Fibroblast of mammary gland (primary cell): ENCODE measurements around the gene SOCS1.

Experiments
- DNase-seq: peaks from one replicate; pipeline ENCODE4 v3.0.0-alpha.2; 2010; ENCODE audit warnings: low read depth
- H3K4me3 ChIP-seq: 2 replicates; pipeline ENCODE4 v1.5.1; 2011; ENCODE audit warnings: low read depth, mild to moderate bottlenecking, low read length, moderate library complexity; ENCODE audit not compliant: control insufficient read depth
- TF ChIP-seq, protein P1 (sequence below): conservative IDR thresholded peaks from 2 replicates; pipeline ENCODE4 v1.5.1; 2011; ENCODE audit warnings: low read depth, low read length, inconsistent platforms; ENCODE audit not compliant: control insufficient read depth, insufficient read depth

The SOCS1 gene

DNA sequence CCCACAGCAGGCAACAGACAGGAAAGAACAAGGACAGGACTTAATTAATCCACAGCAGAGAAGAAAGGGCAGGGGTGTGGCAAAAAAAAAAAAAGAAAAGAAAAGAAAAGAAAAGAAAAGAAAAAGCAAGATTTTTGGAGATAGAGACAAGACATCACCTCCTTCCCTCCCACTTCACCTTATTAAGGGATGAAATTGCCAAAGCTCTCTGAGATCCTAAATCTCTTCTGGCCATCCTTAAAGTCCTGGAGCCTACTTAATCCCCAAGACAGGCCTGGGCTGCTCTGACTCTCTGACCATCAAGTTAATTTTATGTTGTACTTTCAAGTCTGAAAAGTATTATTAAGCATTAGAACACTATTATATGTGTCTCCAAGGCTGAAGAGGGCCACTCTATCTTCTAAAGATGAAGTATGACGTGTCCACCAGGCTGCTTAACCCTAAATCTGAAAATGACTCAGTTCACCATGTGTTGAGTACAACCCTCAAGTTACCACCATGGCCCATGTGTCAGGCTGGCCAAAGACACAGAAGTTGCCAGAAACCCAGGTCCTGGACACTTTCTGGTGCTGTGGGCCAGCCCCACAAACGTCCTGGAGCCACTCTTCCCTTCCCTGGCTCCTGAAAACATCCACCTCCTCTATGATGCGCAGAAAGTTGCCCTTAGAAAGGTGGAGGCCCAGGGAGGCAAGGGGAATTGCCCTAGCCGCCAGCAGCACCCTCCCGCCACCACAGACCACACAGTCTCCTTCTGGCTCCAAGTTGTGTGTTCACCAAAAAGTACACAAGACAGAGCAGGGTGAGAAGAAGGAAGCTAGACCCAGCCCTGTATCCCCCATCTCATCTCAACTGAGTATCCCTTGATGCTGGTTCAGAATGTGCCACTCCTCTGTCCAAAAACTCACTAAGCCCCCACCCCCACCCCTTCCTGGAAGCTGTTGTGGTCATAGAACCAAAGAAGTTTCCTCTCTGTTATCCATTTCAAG lies 2.7 kb downstream of the SOCS1 start:
- no peak overlapping the region for H3K4me3 ChIP-seq
- TF ChIP-seq, protein P1, sequence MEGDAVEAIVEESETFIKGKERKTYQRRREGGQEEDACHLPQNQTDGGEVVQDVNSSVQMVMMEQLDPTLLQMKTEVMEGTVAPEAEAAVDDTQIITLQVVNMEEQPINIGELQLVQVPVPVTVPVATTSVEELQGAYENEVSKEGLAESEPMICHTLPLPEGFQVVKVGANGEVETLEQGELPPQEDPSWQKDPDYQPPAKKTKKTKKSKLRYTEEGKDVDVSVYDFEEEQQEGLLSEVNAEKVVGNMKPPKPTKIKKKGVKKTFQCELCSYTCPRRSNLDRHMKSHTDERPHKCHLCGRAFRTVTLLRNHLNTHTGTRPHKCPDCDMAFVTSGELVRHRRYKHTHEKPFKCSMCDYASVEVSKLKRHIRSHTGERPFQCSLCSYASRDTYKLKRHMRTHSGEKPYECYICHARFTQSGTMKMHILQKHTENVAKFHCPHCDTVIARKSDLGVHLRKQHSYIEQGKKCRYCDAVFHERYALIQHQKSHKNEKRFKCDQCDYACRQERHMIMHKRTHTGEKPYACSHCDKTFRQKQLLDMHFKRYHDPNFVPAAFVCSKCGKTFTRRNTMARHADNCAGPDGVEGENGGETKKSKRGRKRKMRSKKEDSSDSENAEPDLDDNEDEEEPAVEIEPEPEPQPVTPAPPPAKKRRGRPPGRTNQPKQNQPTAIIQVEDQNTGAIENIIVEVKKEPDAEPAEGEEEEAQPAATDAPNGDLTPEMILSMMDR: no peak
- DNase-seq: peak; percentile 71

DNA sequence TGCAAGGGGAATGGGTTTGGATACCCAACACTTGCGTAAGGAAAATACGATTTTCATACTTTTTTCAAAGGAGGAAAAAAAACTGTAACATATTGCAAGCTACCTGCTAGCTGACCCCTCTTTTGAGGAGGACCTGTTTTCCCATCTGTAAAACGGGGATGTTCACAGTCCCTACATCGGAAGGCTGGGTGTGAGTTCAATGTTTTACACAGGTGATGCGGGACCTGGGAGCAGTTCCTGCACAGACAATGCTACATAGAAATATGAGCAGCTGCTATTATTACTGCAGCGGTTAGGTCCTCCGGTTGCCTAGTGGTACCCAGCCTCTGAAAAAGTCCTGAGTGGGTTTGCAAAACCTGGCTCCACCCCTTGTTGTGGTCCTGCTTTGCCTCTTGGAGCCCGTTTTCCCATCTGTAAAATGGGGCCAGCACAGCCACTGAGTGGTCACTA lies 3.5 kb downstream of the SOCS1 start:
- DNase-seq: no peak
- TF ChIP-seq, protein P1: no peak
- H3K4me3 ChIP-seq: no peak overlapping the region

DNA sequence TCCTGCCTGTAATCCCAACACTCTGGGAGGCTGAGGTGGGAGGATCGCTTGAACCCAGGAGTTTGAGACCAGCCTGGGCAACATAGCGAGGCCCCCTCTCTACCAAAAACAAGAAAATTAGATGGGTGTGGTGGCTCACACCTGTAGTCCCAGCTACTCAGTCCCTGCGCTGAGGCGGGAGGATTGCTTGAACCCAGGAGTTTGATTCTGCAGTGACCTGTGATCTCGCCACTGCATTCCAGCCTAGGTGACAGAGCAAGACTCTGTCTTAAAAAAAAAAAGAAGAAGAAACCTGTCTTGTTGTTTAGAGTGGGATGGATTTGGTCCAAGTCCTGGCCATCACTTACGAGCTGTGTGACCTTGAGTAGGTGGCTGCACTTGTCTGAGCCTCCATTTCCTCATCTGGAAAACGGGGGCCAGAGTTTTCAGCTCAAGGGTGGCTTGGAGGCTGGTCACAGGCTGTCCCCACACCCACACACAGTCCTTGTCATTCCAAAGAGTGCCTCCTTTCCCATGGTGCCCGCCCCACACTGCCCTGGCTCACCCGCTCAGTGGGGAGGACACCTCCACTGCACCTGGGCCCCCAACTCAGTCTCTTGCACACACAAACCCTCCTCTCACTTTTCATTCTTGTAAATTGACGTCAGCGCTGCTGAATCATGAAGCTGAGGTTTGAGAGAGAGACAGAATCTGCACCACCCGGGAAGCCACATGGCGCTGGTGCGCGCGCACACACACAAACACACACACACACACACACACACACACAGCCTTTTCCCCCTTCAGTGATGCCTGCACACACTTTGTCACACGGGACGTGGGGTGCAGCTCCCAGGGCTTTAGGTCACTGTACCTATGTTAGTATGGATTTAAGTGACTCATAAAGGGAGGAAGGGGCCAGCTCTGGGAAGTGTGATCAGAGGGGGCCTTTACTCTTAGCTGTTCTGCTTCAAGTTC lies 4.2 kb downstream of the SOCS1 start:
- peak; percentile 70 for DNase-seq
- TF ChIP-seq, protein P1: no peak
- no peak overlapping the region for H3K4me3 ChIP-seq

DNA sequence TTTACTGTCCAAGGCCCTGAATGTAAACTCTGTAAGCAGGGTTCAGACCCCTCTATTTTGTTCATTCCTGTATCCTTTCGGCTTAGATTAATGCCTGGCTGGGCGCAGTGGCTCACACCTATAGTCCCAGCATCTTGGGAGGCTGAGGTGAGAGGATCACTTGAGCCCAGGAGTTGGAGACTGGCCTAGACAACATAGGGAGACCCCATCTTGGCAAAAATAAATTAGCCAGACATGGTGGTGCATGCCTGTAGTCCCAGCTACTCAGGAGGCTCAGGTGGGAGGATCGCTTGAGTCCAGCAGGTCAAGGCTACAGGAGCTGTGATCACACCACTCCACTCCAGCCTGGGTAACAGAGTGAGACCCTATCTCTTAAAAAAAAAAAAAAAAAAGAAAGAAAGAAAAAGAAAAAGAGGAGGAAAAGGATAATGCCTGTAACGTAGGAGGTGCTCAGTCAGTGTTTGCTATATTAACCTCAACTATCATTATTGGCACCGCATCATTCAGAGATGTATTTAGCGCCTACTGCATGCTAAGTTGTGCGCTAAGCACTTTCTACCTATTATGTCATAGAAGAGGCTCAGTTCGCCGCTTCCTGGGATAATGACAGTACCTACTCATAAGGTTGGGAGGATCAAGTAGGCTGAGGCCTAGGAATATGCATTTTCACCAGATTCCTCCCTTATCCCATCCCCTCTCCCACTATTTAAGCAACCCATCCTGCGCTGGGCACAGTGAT lies 5.0 kb downstream of the SOCS1 start:
- DNase-seq: no peak
- no peak overlapping the region for H3K4me3 ChIP-seq
- TF ChIP-seq, protein P1: no peak

DNA sequence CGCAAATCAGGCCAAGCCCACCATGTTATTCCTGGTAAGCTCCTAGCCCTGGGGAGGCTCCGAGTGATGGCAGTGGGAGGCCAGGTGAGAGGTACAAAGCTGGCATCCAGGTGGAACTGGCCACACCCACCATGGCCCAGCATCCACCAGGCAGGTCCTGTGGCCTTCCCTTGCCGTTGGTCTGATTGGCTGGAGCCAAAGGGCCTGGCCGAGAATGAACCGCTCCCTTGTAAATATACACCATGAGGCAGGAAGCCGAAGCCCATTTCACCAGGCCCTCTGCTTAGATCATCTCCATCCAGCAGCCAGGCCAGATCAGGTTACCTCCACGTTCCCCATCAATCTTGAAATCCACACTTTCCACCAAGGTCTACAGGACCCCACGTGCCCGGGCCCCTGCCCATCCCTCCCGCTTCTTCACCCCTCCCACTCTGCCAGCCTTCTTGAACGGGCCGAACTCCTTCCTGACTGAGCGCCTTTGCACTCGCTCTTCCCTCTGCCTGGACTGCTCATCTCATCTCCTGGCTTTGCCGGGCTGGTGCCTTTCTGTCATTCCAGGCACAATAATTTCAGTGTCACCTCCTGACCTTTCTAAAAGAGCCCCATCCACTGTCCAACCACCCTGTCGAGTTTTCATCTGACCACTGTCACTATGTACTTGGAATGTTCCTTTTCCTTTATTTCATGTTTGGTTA lies 5.8 kb downstream of the SOCS1 start:
- no peak overlapping the region for H3K4me3 ChIP-seq
- DNase-seq: no peak
- TF ChIP-seq, protein P1: no peak
